Measurements from ENCODE around the gene CITED2.
"Not testable (repeated sequence)": the region's sequence is repeated elsewhere in the genome, so short reads cannot be mapped to it uniquely, and the experiment has no call there.

The CITED2 gene, protein sequence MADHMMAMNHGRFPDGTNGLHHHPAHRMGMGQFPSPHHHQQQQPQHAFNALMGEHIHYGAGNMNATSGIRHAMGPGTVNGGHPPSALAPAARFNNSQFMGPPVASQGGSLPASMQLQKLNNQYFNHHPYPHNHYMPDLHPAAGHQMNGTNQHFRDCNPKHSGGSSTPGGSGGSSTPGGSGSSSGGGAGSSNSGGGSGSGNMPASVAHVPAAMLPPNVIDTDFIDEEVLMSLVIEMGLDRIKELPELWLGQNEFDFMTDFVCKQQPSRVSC
- 40.4 to 92.0 reads per million in 2 experiments for total RNA-seq

DNA sequence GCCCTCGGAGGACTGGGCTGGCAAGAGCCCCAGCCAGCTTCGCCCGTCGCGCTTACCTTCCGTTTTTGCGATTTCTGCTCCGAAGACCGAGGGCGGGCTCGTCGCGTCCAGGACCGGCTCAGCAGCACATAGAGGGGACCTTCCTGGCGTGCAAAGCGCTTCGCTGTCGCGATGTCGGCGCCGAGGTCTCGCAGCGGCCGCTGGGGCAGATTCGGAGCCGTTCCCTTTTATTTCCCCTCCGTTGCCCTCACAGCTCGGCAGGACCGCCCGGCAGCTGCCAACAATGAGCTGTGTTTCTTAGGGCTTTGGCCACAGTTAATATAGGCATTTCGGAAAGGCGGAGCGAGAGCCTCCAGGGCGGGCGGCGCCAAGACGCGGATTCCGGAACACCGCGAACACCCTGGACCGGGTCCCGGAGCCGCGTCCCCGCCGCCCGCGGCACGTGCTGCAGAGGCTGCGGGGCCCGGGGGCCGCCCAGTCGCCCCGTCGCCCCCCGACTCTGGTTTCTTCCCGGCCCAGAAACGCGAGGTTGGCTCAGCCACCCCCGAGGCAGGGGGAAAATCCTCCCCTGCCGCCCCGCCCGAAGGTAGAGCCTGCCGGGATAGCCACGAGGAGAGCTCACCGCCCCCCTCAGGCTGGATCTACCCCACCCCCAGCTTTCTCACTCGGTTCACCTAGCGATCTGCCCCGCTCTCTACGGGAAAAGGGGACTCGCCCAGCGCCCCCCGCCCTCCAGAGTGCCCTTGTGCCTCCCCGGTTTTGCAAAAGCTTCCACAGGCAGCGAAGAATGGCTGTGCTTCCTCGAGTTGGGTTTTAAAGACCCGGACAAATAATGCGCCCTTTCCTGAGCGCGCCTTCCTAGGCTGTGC, at the start of gene CITED2:
Gene CITED2 (minus strand): TSS at position 292 of the 869 bp plus-strand sequence. CDS start 704 bp downstream, outside the sequence.
- DNase-seq (ENCODE audit: low read depth): peak; percentile 89

DNA sequence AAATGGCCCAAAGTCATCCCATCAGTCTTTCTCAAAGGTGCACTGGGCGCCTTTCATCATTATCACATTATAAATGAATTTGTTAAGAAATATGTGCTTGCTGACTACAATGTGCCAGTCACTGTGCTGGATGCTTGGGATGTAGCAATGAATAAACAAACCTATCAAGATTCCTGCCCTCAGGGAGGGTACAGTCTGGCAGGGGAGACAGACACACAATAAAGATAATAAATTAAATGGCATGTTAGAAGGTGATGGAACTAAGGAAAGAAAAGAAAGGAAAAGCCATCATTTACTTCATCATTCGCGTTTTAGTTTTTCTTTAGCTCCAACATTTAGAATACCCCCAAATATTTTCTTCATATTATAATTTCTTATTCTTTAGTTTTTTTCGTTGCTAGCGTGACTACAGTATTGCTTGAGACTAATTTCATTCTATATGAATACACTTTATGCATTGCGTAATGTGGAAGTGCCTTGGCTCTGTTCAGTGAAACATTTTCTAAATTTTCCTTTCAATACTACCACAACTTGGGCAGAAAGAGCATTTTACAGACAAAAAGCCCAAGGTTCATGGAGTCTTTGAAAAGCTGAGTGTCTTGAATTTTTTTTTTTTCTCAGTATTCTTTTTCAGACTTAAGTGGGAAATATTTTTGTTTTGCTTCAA, 48.7 kb upstream of the CITED2 start:
- DNase-seq (ENCODE audit: low read depth): no peak

DNA sequence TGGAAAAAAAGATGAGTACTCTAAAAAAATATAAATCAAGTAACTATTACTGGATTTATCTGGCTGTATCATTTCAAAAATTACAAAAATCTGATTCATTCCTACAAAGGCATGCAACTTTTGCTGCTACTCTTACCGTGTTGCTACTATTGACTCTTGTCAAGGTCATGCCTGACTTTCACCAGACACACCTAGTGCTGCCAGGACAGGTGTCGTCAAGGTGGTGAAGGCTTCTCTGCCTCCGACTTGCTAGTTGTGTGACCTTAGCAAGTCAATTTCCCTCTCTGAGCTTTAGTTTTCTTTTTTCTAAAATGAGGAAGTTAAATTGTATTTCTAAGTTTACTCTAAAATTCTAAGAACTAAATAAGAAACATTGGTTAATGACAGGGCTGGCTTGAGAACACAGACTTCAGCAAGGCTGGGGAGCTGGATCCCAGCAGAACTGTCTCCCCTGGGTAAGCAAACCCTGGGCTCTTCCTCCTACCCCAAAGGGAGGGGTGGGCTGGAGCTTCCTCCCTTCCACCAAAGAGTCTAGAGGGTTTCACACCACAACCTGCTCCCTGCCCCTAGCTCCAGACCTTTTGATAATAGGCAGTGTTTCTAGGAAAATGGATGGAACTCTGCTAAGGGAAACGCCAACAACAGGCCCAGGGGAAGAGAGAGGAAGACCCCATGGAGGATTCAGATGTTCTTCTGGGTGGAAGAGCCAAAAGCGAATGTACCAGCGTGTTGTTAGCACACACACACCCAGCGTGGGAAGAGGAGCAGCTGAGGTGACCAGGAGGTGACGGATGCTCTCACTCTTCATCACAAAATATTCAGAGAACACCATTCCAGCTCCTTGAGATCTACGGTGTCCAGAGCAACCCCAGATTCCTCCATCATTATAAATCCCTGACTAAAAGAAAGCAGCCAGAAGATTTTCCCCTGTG, 47.9 kb upstream of the CITED2 start:
- DNase-seq (ENCODE audit: low read depth): no peak

DNA sequence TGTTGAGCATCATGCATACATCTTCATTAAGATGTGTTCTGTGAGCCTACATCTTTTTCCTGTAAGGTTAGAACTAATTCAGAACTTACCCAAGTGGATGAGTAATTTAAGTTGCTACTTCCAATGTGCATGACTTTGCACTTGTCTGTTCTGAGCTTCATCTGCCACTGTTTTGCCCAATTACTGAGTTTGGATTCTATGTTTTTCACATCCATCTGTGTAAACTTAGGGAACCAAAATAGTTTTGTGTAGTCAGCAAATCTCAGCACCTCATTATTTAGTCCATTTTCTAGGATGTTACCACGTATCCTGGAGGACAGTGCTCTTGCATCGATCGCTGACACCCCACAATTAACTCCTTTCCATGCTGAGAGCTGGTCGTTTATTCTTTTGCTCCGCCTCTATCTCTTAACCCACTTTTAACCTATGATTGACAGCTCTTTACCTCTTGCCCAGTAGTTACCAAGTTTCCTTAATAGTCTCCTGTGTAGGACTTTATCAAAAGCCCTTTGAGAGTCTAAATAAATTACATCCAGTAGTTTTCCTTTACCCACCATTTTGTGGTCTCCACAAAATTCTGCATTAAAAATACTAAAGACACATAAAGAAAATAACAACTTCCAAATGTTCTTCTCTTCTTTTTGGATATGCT, 44.2 kb upstream of the CITED2 start:
- DNase-seq (ENCODE audit: low read depth): no peak

DNA sequence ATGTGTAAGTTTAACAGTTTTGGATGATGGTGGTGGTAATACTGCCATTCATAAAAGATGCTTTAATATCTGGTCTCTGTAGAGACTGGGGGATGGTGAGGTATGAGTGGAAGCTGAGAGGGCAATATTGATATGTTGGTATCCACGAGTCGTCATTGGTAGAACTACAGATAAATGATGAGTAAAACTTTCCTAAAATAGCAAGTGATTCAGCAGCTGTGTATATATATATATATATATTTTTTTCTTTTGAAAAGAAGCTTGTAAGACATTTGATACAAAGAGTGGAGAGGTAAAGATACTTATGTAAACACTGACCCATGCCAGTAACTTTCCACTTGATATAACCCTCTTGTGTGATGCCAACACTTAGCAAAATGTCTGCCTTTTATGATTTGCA, 41.7 kb upstream of the CITED2 start:
- DNase-seq (ENCODE audit: low read depth): no peak

DNA sequence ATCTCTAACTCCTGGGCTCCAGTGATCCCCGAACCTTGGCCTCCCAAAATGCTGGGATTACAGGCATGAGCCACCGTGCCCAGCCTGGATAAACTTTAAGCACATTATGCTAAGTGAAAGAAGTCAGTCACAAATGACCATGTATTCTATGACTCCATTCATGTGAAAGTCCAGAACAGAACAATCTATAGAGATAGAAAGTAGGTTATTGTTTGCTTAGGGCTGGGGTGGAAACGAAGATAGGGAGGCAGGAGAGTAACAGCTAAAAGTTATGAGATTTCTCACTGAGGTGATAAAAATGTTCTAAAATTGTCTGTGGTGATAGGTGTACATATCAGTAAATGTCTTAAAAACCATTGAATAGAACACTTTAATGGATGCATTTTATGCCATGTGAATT, 40.9 kb upstream of the CITED2 start:
- no peak for DNase-seq (ENCODE audit: low read depth)

DNA sequence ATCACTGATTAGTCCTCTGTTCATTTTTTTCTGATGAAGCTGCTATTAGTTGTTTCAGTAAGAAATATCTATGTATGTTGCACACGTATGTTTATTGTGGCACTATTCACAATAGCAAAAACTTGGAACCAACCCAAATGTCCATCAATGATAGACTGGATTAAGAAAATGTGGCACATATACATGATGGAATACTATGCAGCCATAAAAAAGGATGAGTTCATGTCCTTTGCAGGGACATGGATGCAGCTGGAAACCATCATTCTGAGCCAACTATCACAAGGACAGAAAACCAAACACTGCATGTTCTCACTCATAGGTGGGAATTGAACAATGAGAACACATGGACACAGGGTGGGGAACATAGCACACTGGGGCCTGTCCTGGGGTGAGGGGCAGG, 37.7 kb upstream of the CITED2 start:
- DNase-seq (ENCODE audit: low read depth): not testable (repeated sequence)

DNA sequence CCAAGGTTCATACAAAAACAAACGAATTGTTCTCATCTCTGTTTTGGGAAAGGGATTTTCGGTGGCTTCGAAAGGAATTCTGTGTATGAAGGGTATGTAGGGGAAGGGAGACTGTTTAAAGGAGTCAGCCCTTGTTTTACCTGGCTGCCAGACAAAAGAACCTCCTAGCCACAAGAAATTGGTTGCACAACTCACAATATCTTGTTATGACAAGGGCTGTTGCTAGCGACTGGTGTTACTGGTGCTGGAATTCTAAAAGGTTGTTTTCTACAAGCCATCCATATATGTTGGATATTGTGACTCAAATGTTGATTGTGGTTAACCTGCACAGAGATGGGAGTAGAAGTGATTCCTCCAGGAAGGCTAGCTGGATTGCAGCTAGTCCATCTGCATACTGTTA, 34.6 kb upstream of the CITED2 start:
- no peak for DNase-seq (ENCODE audit: low read depth)

DNA sequence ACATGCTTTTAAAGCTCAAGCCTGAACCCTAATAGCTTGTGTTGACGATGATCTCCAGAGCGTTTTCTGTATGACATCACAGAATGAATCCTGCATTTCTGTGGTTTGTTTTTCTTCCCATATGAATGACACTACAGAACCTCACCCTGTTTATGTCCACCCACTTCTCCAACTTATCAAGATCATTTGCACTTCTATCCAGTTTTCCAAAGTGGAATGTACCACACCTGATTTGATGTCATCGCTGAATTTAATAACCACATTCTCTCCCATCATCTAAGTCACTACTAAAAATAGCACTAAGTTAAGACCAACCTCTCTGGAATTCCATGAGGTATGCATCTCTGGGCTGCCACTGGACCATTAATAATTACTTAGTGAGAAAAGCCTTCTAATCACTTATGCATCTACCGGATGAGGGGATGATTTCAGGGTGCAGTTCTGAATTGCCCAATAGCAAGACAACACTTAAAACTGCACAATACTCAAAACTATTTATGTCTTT, 33.3 kb upstream of the CITED2 start:
- no peak for DNase-seq (ENCODE audit: low read depth)

DNA sequence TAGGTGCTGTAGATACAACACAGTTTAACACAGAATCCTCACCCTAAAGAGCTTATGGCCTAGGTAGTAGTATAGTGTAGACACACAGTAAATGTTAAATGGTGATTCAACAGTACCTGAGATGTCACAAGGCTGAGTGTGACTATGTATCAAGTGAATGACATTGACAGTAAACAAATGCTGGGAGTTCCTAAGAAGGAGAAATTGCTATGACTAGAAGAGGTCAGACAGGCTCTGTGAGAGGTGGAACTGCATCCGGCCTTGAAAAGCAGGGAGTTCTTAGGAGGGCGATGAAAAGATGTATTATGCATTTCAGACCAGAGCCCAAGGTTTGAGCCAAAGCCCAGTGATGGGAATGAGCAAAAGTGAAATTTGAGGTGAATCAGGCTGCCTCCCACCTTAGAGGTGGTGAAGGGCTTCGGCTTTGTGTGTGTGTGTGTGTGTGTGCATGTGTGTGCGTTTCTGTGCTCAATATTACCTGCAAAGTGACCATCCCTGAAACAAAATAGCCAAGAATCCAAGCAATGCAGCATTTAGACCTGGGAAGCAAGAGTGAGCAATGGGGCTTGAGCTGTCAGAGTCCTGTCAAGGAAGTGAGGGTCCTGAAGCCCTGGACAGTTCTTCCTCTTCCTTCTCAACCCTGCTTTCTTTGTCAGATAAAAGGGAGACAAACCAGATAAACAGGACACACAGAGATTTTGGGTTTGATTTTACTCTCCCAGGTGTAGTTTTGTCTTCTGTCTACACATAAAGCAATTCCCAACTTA, 32.3 kb upstream of the CITED2 start:
- no peak for DNase-seq (ENCODE audit: low read depth)

DNA sequence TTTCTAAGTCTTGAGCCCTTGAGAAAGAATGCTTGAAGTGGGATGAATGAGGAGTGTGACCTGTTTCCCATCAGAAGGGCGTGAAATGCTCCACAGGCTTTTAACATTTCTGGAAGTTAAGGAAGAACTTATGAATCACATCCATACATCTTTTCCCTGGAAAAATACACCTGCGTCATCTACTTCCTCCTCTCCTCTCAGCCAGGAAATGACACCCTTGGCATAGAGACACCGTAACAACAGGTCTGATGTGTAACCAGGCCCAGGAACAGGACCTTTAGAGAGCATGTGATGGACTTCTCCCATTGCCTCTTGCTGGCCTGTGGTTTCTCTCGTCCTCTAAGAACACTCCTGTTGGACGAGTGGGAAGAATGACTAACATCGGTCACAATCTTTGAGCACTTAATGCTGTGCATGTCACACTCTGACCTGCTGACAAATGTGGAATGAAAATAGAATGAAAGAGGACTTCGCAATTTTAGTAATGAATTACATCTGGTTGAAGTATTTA, 28.5 kb upstream of the CITED2 start:
- no peak for DNase-seq (ENCODE audit: low read depth)

DNA sequence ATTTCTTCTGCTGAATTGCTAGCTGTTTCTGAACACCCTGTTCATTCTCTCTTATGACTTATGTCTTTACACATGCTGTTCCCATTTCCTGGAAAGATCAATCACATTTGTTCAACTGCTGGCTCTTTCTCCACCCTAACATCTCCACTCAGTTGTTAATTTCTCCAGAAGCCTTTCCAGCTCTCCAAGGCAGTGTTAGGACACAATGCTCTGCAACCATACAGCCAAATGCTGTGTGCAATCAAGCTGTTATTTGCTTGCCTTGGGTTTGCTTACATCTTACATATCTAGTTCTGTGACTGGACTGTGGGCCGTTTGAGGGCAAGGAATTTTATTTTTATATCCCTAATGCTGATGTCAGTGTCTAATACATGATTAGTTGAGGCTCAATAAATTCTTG, 24.2 kb upstream of the CITED2 start:
- no peak for DNase-seq (ENCODE audit: low read depth)

DNA sequence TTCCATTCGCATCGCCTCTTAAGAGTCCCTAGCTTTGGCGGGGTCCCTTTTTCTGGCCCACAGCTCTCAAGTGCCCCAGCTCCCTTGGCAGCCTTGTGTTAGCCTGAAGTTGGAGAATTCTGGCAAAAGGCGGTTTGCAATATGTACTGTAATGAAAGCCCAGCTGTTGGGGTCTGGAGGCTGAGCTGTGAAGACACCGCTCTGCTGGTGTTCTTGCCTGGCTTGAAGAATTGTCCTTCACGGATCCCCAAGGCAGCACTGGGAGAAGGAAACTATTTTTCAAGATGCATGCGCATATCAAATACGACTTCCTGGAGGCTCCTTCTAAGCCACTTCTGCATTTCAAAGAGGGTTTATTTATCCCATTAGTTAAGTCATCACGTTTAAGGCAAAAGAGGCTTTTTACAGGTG, 21.4 kb upstream of the CITED2 start:
- DNase-seq (ENCODE audit: low read depth): no peak

DNA sequence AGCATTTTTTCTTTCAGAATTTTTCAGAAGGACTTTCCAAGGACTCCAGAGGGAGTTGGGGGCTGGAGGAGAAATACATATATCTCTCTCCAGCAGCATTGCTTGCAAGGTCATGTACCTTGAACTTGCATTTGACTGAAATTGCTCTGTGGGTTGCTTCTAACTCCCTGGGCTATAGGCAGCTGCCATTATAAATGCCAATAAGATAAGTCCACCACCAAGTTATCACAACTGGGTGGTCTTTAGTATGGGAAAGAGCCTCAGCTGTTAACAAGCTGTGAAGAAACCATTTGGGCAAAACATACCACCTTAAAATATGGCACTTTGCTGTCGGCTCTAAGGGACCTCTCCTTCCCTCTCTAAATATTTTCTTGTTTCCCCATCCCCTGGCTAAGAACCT, 20.9 kb upstream of the CITED2 start:
- DNase-seq (ENCODE audit: low read depth): no peak

DNA sequence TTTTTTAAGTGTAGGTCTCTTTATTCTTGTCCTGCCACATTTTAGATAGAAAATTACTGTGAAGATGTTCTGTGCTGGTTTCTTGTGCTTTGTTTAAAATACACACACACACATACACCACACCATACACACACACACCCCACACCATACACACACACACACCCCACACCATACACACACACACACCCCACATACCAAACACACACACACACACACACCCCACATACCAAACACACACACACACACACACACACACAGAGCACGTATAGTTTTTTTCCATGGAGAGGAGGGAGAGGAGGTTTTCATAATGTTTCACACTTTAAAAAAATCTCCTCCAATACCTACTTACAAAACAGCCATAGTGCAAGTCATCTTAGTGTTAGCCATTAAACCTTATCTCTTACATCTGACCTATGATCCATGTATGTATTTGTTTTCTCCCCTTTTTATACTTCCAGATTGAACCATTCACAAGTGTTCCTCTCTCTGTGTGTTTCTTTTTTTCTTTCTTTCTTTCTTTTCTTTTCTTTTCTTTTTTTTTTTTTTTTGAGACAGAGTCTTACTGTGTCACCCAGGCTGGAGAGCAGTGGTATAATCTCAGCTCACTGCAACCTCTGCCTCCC, 19.7 kb upstream of the CITED2 start:
- no peak for DNase-seq (ENCODE audit: low read depth)

DNA sequence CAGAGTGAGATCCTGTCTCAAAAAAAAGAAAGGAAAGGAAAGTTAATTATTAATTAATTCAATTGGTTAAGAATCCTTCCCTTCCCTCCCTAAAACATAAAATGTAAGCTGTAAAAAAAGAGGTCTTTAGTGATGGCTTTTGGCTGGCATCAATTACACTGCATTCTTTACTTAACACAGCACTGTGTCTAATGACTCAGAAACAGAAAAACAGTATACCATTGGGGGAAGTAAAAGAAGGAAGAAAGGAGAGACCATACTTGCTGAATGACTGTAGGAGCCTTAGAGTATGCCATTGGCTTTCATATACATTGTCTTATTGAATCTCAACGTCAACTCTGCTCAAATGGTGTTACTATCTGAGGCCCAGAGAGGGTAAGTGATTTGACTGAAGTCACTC, 18.3 kb upstream of the CITED2 start:
- no peak for DNase-seq (ENCODE audit: low read depth)

DNA sequence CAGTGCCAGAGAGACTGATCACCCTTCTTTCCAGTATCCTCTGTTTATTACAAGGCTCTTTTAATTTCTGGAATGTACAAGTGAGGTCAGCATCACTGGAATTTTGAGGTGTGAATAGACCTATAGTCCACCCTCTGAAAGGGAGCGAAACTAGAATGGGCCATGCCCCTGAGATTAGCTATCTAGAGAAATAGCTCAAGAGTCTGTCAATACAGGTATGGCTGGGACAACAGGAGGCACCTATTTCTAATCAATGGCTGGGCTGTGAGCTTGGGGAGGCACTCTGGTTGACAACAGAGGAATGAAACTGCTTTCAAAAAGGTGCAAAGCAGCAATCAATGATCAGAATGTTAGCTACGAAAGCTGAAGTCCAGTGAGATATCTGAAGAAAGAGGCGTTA, 17.3 kb upstream of the CITED2 start:
- DNase-seq (ENCODE audit: low read depth): no peak

DNA sequence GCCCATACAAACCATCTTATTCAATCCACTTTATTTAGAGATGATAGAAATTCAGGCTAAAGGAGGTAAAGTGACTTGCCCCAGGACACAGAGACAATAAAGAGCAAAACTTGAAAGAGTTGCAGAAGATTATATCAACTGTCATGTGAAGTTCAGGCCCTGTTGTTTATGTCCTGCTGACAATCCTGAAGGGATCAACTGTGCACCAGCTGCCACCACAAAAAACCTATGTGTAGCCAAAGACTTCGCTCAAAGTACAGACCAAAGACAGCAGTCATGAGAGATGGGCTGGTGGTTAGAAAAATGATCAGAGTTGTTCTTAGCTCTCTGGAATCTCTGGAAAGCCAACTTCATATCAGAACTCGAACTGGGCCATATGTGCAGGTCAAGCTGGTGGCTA, 16.0 kb upstream of the CITED2 start:
- no peak for DNase-seq (ENCODE audit: low read depth)

DNA sequence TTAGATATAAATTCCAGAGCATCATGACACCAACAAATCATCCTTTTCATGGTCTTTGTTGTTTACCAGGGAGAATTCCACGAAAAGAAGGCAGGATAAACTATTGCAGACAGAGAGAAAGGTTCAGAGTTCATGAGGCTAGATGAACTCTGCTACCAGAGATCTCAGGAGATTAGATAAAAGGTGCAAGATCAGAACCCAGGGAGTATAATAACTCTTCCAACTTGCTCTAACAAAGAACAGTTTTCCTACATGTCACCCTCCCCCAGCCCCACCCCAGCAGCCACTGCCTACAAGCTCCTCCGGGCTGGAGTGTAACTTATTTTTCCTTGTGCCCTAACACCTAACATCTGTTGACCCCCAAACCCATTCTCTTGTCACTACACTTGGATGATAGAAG, 13.9 kb upstream of the CITED2 start:
- DNase-seq (ENCODE audit: low read depth): no peak

DNA sequence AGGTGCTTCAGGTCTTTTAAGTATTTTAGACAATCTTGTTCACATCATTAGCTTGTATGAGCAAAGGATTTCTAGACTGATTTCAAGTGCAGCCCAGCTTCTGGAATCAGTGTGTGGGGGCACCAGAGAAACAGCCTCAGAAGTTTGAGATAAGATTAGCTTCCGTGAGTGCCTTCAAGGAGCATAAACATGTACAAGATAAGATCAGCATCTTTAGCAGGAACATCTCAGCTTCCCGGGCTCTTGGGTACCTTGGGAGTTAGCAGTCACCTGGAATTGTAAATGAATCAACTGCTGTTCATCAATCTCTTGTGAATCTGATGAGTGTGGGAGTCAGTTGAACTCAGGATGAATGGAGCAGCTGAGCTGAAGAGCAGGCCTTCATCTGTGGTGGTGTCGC, 12.0 kb upstream of the CITED2 start:
- no peak for DNase-seq (ENCODE audit: low read depth)
